IMR-90 (cell line): Measurements from ENCODE around the gene PIP5K1B. TPM values are rescaled to one million over a fixed set of nuclear protein-coding genes. Genes with fewer than 3 reads are reported as not detected.

Experiments used
- ATAC-seq: fragments of 200-7000 bp; cut with Tn5 transposase; 2 replicates; pipeline ENCODE4 v1.9.1; 2020; ENCODE audit warnings: low read depth, mild to moderate bottlenecking, moderate library complexity
- BruUV-seq: library from RNA; stranded (reverse); fragments of 400-500 nt; replicated peaks from 2 replicates; lab custom pipeline; 2021; lab: Mats Ljungman, UMichigan
- CTCF ChIA-PET: fragments of 300-600 bp; formaldehyde crosslinking; extraction: SDS; loops from one replicate; lab custom pipeline; 2021; ENCODE audit warnings: antibody characterized with exemption; lab: Yijun Ruan, JAX
- POLR2A ChIA-PET: fragments of 300-600 bp; sonication (Branson Sonifier 250); formaldehyde crosslinking; loops from one replicate; lab custom pipeline; 2022; ENCODE audit warnings: antibody characterized with exemption; ENCODE audit not compliant: unreplicated experiment; lab: Charles Lee
- DNase-seq: peaks from one replicate; pipeline ENCODE4 v3.0.0; 2013
- H2AFZ ChIP-seq: replicated peaks from 2 replicates; pipeline ENCODE3; 2013; ENCODE audit warnings: low read length, mild to moderate bottlenecking; ENCODE audit not compliant: poor library complexity
- H2AK5ac ChIP-seq: 2 replicates; pipeline ENCODE4 v1.6.1; 2013; ENCODE audit warnings: low read depth, low read length, inconsistent platforms
- H2AK9ac ChIP-seq: replicated peaks from 2 replicates; pipeline ENCODE3; 2013; ENCODE audit warnings: mild to moderate bottlenecking, low read depth, low read length, moderate library complexity; ENCODE audit not compliant: poor library complexity
- H2BK120ac ChIP-seq: 2 replicates; pipeline ENCODE4 v1.6.1; 2013; ENCODE audit warnings: low read depth, low read length, inconsistent platforms
- H2BK15ac ChIP-seq: 3 replicates; pipeline ENCODE4 v1.6.1; 2013; ENCODE audit warnings: low read depth, low read length, inconsistent platforms
- H2BK20ac ChIP-seq: 2 replicates; pipeline ENCODE4 v1.6.1; 2013; ENCODE audit warnings: low read depth, mild to moderate bottlenecking, inconsistent platforms, low read length, moderate library complexity
- H2BK5ac ChIP-seq: 2 replicates; pipeline ENCODE4 v1.6.1; 2013; ENCODE audit warnings: mild to moderate bottlenecking, low read depth, low read length, inconsistent platforms; ENCODE audit not compliant: poor library complexity, severe bottlenecking
- H3K14ac ChIP-seq: replicated peaks from 2 replicates; pipeline ENCODE4 v1.6.1; 2013; ENCODE audit warnings: low read depth, low read length, inconsistent platforms
- H3K18ac ChIP-seq: 2 replicates; pipeline ENCODE4 v1.6.1; 2013; ENCODE audit warnings: low read depth, low read length, control low read depth
- H3K23ac ChIP-seq: 2 replicates; pipeline ENCODE4 v1.6.1; 2013; ENCODE audit warnings: low read depth, low read length, inconsistent platforms
- H3K27ac ChIP-seq: 2 replicates; pipeline ENCODE4 v1.5.1; 2013; ENCODE audit warnings: mild to moderate bottlenecking, control low read depth, low read length; ENCODE audit not compliant: insufficient read depth
- H3K27me3 ChIP-seq: 2 replicates; pipeline ENCODE4 v1.6.1; 2013; ENCODE audit warnings: low read length; ENCODE audit not compliant: control insufficient read depth, insufficient read depth
- H3K36me3 ChIP-seq: 2 replicates; pipeline ENCODE4 v1.6.1; 2013; ENCODE audit warnings: low read length, mixed read lengths; ENCODE audit not compliant: control insufficient read depth, insufficient read depth
- H3K4ac ChIP-seq: 2 replicates; pipeline ENCODE4 v1.6.1; 2013; ENCODE audit warnings: low read depth, low read length, inconsistent platforms
- H3K4me1 ChIP-seq: 2 replicates; pipeline ENCODE4 v1.6.1; 2013; ENCODE audit warnings: low read length, mixed read lengths; ENCODE audit not compliant: control insufficient read depth, insufficient read depth
- H3K4me2 ChIP-seq: 2 replicates; pipeline ENCODE4 v1.6.1; 2013; ENCODE audit warnings: low read depth, mild to moderate bottlenecking, control low read depth, low read length, moderate library complexity
- H3K4me3 ChIP-seq: 2 replicates; pipeline ENCODE4 v1.5.1; 2013; ENCODE audit warnings: low read depth, mild to moderate bottlenecking, control low read depth, low read length, moderate library complexity; ENCODE audit not compliant: insufficient read depth
- H3K56ac ChIP-seq: 2 replicates; pipeline ENCODE4 v1.6.1; 2013; ENCODE audit warnings: low read length, inconsistent platforms; ENCODE audit not compliant: insufficient read depth; ENCODE audit errors: extremely low read depth
- H3K79me1 ChIP-seq, 2 experiments: 2 replicates each; pipeline ENCODE4 v1.6.1; 2013; ENCODE audit warnings: low read length in 2 of 2, inconsistent platforms in 1 of 2, low read depth in 1 of 2
- H3K9ac ChIP-seq: 2 replicates; pipeline ENCODE4 v1.6.1; 2013; ENCODE audit warnings: low read depth, low read length, control low read depth
- H3K9me1 ChIP-seq: 2 replicates; pipeline ENCODE4 v1.6.1; 2013; ENCODE audit warnings: low read length, inconsistent platforms; ENCODE audit not compliant: insufficient read depth
- H3K9me3 ChIP-seq: 2 replicates; pipeline ENCODE4 v1.6.1; 2013; ENCODE audit warnings: low read length; ENCODE audit not compliant: control insufficient read depth, insufficient read depth
- H4K20me1 ChIP-seq: 2 replicates; pipeline ENCODE4 v1.6.1; 2013; ENCODE audit warnings: low read length, inconsistent platforms; ENCODE audit not compliant: insufficient read depth
- H4K5ac ChIP-seq: 2 replicates; pipeline ENCODE4 v1.6.1; 2013; ENCODE audit warnings: mild to moderate bottlenecking, low read depth, low read length, control low read depth
- H4K8ac ChIP-seq, 2 experiments: 2 replicates each; pipeline ENCODE4 v1.6.1; 2013; ENCODE audit warnings: low read depth in 2 of 2, low read length in 2 of 2, control low read depth in 1 of 2, inconsistent platforms in 1 of 2
- H4K91ac ChIP-seq: 2 replicates; pipeline ENCODE4 v1.6.1; 2013; ENCODE audit warnings: low read depth, low read length, inconsistent platforms; ENCODE audit not compliant: insufficient read depth
- ELK1 ChIP-seq: fragments of 150-350 bp; IDR thresholded peaks from 2 replicates; pipeline ENCODE4 v1.6.1; 2016; ENCODE audit warnings: low read depth, mild to moderate bottlenecking, low read length, moderate library complexity, borderline replicate concordance
- POLR2A ChIP-seq: IDR thresholded peaks from 2 replicates; pipeline ENCODE4 v1.6.1; 2012; ENCODE audit warnings: mild to moderate bottlenecking, low read depth, low read length
- RCOR1 ChIP-seq: IDR thresholded peaks from 2 replicates; pipeline ENCODE4 v1.6.1; 2012; ENCODE audit warnings: mild to moderate bottlenecking, low read length, improper control_type of control experiment; ENCODE audit not compliant: insufficient replicate concordance
- WGBS, 2 experiments: methylation state at CpG; one replicate each; pipeline versions ENCODE4 v1.1.5 to v1.1.7; 2013; ENCODE audit warnings: missing lambda C conversion rate in 2 of 2; ENCODE audit not compliant: insufficient read length in 1 of 2; ENCODE audit errors: extremely low coverage in 2 of 2; 5-methylcytosine and 5-hydroxymethylcytosine counted together
- dilution Hi-C: fragments of 300-500 bp; cut with HindIII; formaldehyde crosslinking; loops from one replicate; pipeline ENCODE4 v1.14.3; 2018; ENCODE audit warnings: low sequenced_read_pairs; ENCODE audit not compliant: unreplicated experiment
- in situ Hi-C: fragments of 300-500 bp; cut with MboI; formaldehyde crosslinking; loops from 3 replicates; pipeline ENCODE4 v1.14.3; 2019; ENCODE audit warnings: low sequenced_read_pairs, inconsistent platforms, mixed read lengths
- intact Hi-C: fragments of 100-400 bp; cut with micrococcal nuclease; formaldehyde crosslinking; loops from 2 replicates; pipeline ENCODE4 v1.10.0; 2022
- polyA plus RNA-seq, 3 experiments: library from polyadenylated mRNA; depleted of rRNA; stranded (reverse); fragments of >200 nt; gene quantifications; 2 replicates each; pipeline ENCODE4 v1.2.3, GENCODE V29; 2012; ENCODE audit warnings: low replicate concordance in 1 of 3
- total RNA-seq: library from RNA; depleted of rRNA; stranded (reverse); fragments of >200 nt; gene quantifications from 2 replicates; pipeline ENCODE4 v1.2.3, GENCODE V29; 2012

The PIP5K1B gene
- total and polyA plus RNA-seq, 2 of the 4 experiments (the other 2 are of a cell fraction) = not detected

DNA sequence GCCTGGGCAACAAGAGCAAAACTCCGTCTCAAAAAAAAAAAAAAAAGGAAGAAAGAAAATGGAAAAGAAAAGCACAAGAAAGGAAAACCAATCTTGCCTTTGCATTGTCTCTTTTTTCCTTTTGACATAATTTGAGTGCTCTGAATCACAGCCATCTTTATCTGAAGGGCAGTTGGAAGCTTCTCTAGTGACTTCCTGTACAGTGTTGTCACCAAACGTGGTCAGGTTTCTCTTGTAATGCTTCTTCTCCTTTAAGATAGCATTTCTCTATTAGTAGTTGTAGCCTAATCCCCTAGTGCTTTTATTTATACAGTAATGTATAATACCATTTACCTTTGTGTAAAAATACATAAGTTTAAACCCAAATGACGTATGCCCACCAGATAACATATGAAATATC, 290.7 kb downstream of the PIP5K1B start:
- Histone ChIP-seq H3K9ac (no peak overlapping the region), H2BK15ac (no peak overlapping the region), H2AFZ (no peak overlapping the region), H3K27me3 (peaks cover 6% of the 10 kb centered on the region), H3K4ac (no peak overlapping the region), H2BK120ac (no peak overlapping the region), H4K20me1 (no peaks in the 10 kb centered on the region), H3K14ac (no peak overlapping the region), H3K4me1 (no peaks in the 10 kb centered on the region), H2AK5ac (no peak overlapping the region), H3K4me2 (no peak overlapping the region), H3K9me1 (no peaks in the 10 kb centered on the region), H3K27ac (no peak overlapping the region), H3K23ac (no peak overlapping the region), H2AK9ac (no peak overlapping the region), H2BK5ac (no peak overlapping the region), H3K9me3 (no peaks in the 10 kb centered on the region), H2BK20ac (no peak overlapping the region), H3K4me3 (no peak overlapping the region), H4K8ac (no peak overlapping the region), H3K56ac (no peak overlapping the region), H4K5ac (no peak overlapping the region), H3K18ac (no peak overlapping the region), H4K91ac (no peak overlapping the region), H3K36me3 (no peaks in the 10 kb centered on the region), H3K79me1 (no peaks in the 10 kb centered on the region)
- no TSS peak for BruUV-seq
- in situ Hi-C loops (no loop called here), intact Hi-C loops (loop anchor here (10.0 kb wide), 1 partner anchor 651 kb away; no protein-coding TSS in a partner anchor), dilution Hi-C loops (no loop called here)
- WGBS, 2 experiments = no CpG with 5 or more reads among the region's 3 CpGs
- CTCF ChIA-PET = no interaction called here
- ATAC-seq (no peak), DNase-seq (no peak)
- POLR2A ChIA-PET = no interaction called here
- TF ChIP-seq ELK1 (no peak), POLR2A (no peak), RCOR1 (no peak)
